Measurements from ENCODE around the gene CYP11A1.
A peak's percentile ranks its signal among the peaks of the same experiment; 100 is the strongest.
"Not testable (repeated sequence)": the region's sequence is repeated elsewhere in the genome, so short reads cannot be mapped to it uniquely, and the experiment has no call there.

The CYP11A1 gene

DNA sequence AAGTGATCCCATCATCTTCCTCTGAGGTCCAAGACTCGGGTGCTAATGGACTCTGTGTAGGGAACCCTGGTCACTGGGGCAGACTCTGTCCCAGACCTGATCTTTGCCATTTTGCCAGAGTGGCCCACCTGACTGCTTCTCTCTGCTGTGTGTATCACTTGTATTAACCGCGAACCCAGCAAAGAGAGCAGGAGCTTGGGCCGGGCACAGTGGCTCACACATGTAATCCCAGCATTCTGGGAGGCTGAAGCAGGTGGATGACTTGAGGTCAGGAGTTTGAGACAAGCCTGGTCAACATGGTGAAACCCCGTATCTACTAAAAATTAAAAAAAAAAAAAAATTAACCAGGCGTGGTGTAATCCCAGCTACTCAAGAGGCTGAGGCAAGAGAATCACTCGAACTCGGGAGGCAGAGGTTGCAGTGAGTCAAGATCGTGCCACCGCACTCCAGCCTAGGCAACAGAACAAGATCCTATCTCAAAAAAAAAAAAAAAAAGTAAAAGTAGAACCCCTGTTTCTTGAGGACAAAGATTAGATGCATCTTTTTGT, 32.9 kb upstream of the CYP11A1 start:
- no peak for DNase-seq

DNA sequence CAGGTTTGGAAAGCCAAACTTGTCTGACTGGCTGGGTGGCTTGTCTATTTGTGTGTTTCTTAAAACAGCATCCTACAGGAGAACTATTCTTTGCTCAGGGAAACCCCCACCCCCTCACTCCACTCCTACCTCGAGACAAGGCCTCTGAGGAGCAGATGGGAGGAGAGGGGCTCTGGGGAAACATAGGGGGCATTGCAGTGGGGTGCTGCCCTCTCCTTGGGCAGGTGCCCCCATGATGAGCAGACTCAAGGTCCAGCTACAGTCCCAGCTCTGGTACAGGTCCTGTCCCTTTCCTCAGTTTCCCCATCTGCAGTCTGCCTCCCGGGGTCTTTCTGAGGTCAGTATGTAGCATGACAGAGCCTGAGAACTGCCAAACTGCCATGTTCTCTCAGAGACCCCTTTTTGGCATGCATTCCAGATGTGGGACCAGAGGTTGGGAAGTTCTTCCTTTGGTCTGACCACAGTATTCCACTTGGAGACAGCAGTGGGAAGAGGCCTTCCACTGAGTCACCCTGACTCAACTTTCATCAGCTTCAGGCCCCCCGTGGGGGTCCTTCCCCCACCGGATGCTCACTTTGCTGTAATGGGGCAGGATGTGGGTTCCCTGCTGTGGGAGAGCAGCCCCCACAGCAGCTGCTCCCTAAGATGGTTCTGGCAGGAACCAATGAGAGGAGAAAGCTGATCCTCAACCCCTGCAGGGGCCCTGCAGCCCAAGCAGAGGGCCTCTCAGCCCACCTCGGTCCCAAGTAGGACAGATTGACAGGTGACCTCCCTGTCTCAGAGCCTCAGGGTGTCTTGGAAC, 32.3 kb upstream of the CYP11A1 start:
- peak; percentile 91 for DNase-seq

DNA sequence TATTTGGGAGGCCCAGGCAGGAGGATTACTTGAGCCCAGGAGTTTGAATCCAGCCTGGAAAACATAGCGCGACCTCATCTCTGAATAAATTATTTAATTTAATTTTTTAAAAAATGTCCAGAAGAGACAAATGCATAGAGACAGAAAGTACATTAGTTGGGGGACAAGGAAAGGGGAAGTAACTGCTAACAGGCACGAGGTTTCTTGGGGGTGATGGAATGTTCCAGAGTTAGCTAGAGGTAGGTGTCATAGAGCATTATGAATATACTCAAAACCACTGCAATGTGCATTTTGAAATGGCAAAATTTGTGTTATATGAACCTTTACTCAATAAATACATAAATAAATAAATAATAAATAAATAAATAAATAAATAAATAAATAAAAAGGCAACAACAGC, 31.7 kb upstream of the CYP11A1 start:
- DNase-seq: no peak

DNA sequence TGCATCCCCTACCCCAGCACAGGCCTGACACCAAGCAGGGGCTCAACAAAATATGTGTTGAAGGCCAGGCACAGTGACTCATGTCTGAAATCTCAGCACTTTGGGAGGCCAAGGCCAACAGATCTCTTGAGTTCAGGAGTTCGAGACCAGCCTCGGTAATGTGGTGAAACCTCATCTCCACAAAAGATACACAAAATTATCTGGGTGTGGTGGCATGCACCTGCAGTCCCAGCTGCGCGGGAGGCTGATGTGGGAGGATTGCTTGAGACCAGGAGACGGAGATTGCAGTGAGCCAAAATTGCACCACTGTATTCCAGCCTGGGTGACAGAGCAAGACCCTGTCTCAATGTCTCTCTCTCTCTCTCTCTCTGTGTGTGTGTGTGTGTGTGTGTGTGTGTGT, 30.7 kb upstream of the CYP11A1 start:
- DNase-seq: no peak

DNA sequence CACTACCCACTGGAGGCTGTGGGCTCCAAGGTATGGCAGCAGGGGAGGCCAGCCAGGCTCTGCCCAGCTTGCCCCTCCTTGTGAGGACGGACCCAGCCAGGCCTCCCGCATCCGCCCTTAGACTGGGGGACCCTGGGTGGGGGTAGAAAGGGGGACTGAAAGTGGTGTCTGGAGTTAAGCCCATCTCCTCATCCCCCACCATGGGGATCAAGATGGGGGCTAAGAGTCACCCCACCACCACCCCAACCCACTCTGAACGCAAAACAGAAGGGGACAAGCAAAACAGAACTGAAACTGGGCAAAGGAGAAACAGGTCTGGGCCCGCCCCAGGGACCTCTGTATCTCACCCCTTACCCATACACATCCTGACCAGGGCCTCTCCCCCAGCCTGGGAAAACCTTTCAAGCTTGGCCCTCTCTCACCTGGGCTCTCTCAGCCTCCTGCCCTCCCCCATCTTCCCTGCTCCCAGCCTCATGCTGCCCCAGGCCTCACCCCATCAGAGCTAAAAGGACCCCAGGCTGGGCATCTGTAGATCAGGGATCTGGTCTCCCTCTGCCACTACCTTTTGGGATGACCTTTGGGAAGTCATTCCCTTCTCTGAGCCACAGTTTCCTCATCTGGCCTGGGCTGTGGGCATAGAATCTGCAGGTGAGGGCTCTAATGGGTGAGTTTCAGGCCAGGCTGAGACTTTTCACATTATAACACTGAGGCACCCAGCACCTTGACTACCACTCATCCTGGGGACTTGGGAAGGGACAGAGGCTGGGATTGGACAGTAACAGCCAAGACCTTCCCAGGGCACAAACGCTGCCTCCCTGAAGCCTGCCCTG, 30.0 kb upstream of the CYP11A1 start:
- DNase-seq: no peak

DNA sequence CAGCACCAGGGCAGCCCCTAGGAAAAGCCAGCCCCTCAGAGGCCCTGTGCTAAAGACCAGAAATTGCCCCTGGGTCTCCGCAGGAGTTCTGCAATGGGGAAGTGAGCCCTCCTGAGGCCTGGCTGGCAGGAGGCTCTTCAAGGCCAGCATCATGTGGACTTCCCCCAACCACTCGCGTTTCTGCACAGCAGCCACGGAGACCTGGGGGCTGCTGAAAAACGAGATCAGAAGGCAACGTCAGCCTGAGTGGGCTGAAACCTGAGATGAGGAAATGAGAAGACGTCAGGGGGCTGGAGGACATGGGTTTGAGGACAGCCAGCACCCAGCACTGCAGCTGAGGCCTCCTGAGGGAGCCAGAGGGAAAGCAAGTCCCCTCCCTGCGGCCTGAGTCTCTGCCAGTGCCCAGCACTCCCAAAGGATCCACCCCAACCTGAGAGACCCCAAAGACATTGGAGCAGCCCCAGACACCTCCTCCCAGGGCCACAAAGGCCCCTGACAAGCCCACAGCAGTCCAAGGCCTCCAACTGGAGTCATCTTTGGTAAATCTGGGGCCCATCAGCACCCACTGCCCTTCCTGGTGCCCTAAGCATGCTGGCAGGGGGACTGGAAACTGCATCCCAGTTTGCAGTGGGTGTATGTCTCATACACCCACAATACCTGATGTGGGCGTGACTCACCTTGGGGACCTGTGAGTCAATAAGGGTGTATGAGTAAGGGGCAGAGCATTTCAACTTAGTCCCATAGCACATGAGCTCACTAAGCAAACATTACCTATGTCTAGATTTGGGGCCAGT, 29.2 kb upstream of the CYP11A1 start:
- peak; percentile 77 for DNase-seq

DNA sequence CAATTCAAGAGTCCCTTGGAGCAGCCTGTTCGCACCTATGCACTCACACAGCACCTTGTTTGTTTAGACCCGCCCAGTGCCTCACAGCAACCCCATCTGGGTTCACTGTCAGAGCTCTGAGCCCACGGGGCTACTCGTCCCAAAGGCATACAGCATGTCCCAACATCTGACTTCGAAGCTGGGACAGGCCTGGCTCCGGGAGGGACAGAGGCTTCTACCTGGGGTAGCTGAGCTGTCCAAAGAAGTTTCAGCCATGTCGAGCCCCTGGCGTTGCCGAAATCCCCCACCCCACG, 28.6 kb upstream of the CYP11A1 start:
- DNase-seq: no peak

DNA sequence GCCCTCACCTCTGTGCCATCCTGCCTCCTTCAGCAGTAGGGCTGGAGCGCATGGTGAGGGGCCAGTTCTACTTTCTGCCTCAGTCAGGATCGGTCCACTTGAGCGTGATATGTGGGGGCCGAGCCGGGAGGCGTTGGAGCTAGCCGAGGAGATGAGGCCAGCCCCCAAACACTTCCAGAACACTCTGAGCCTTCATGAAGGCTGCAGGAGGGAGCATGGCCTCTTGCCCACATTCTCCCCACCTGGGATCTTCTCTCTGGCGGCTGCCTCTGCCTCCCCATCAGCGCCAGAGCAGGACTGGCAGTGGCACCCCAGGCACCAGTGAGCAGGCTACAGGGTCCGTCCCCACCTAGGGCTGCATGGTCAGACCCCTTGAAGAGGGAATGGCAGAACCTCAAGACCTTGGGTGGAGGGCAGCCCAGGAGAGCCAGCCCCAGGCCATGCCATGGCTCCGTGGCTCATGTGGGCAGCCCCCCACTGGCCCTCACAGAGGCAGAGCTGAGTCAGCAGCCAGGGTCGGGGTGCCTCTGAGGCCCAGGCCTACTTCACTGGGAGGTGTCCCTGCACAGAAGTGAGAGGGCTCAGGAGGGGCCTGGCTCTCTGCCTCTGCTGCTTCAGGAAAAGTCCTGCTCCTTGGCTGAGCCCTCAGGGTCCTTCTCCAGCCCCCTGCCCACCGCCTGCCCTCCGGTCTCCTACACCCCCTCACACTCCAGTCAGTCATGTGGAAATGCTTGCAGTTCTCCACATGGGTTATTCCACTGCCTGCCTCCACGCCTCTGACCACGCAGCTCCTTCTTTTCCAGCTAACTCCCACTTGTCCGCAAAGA, 28.1 kb upstream of the CYP11A1 start:
- no peak for DNase-seq

DNA sequence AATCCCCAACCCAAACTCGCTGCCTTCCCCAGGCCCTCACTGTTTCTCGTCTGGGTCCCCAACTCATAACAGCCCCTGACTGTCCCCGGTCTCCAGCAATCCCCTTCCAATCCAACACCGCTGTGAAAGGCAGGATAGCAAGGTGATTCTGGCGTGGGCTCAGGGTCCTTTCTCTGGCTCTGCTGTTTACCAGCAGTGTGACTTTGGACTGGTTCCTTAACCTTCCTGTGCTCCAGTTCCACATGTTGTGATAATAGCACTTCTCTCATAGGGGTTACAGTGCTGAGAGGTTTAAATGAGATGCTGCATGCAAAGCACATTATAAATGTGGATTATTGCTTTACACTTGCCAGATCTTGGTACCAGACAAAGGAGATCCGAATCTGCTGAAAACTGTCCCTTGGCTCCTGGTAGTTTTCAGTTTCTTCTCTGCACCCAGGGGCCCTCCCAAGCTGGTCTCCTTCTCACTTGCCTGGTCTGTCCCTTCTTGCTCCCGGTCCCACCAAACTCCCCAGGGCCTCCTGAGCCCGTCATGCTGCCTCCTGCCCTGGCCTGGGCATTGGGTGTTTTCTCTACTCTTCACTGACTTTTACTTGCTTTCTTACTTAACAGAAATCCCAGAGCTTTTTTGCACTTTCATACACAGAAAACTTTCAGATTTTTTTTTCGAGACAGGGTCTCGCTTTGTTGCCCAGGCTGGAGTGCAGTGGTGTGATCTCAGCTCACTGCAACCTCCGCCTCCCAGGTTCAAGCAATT, 26.8 kb upstream of the CYP11A1 start:
- no peak for DNase-seq

DNA sequence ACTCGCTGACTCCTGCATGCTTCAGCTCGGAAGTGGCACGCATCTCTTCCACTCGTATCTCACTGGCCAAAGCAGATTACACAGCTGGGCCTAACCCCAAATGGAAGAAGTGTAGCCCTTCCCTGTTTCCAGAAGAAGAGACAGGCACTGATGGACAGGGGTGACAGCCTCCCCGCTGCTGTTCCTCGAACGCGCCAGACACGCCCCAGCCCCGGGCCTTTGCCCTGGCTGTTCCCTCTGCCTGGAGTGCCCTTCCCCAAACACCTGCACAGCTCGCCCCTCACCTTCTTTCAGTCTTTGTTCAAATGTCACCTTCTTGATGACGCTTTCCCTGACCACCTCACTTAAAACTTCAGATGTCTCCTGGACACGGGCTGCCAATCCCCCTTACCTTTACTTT, 26.0 kb upstream of the CYP11A1 start:
- DNase-seq: no peak

DNA sequence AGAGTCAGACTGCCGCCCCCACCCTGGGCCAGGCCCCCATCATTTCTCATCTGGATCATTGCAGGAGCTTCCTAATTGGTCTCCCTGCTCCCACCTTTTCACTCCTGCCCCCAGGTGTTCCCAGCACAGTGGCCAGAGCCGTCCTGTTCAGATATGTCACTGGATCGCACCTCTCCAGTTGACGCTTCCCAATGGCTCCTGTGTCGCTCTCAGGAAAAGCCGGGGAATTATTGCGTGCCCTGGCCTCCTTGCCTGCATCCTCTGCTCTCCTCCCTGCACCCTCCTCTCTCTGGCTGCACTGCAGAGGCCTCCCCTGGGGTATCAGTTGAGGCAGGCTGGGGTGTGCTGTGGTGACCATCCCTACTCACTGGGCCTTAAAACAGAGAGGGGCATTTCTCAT, 25.5 kb upstream of the CYP11A1 start:
- DNase-seq: no peak

DNA sequence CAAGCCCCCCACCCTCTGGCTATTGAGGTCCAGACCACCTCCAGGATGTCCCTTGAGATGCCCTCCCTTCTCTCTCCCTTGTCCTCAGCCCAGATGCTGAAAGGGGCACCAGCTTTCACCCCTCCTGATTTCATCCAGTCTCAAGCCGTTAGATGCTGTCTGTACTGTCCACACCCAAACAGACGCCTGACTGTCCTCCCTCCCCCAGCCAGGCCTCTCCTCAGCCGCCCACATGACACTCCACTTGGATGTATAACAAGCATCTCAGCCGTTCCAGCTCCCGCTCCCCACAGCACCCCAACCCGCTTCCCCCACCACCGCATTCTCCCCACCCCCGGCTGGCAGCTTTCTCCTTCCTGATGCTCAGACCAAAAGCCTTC, 25.0 kb upstream of the CYP11A1 start:
- peak; percentile 78 for DNase-seq

DNA sequence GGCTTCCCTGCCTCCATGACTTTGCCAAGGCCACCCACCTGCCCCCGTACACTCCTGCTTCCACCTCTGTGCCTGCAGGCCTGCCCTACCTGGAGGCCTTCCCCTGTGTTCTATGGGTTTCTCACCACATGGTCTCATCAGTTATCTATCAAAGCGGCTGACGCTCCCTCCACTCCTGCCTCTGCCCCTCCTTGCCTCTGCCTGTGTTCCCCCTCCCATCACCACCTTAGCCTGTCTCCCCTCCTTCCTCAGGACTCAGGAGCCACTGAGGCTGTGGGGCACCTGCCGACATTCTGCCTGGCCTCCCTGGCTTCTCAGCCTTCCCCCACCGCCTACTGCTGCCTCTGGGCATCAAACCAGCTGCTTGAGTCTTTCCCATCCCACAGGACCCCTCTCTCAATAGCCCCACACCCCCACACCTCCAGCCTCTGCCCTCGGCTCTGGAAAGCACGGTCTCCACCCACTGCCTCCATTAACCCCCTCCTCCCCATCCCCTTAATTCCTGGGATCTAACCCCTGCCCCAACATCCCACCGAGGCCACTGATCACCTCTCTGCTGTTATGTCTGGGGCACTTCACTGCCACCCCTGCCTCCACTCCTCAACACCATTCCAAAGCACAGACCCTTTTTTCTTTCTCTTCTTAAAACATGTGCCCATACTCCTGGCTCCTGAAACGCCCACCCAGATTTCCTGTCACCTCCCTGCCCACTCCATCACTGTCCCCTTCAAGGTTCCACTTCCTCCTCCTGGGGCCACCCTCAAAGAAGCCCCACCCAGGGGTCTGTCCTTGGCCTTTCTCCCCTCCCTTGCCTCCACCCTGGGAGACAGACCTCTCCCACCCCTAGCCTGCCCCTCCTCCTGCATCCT, 24.4 kb upstream of the CYP11A1 start:
- DNase-seq: no peak

DNA sequence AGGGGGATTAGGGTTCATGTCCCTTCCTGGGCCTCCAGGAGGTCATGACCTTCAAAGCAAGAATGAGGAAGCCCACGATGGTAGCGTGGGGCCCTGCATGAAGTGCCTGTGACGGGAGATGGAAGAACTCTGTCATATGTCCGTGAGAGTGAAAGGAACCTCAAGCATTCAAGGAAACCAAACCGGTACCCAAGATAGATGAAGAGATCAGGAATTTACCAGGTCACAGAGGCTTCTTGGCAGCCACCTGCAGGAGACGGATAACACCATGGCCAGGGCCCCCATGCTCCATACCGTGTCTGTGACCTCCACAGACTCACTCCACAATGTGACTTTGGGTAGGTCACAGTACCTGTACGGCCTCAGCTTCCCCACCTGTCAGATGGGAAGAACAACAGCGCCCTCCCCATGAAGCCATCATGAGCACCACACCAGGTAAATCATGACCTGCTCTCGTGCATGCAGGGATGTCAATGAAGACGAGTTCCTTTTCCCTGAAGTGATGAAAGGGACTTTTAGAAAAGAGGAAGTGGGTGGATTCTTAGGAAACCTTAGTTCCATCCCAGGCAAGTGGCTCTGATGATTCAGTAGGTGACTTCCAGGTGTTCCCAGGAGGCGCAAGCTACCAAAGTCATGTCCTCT, 23.3 kb upstream of the CYP11A1 start:
- no peak for DNase-seq

DNA sequence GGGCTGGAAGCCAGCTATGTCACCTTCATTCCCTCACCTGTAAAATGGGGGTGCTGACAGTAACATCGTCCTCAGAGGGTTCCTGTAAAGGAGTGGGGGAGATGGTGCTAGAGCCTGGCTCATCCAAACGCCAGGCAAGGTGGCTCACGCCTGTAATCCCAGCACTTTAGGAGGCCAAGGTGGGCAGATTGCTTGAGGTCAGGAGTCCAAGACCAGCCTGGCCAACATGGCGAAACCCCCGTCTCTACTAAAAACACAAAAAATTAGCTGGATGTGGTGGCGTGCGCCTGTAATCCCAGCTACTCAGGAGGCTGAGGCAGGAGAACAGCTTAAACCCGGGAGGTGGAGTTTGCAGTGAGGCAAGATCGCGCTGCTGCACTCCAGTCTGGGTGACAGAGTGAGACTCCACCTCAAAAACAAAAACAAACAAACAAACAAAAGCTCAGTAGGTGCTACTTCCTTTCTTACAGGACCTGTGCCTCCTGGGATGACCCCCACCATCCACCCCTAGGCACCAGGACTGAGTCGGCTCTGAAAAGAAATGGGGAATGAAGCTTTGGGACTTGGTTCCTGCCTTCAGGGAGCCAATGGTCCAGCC, 22.7 kb upstream of the CYP11A1 start:
- DNase-seq: not testable (repeated sequence)

DNA sequence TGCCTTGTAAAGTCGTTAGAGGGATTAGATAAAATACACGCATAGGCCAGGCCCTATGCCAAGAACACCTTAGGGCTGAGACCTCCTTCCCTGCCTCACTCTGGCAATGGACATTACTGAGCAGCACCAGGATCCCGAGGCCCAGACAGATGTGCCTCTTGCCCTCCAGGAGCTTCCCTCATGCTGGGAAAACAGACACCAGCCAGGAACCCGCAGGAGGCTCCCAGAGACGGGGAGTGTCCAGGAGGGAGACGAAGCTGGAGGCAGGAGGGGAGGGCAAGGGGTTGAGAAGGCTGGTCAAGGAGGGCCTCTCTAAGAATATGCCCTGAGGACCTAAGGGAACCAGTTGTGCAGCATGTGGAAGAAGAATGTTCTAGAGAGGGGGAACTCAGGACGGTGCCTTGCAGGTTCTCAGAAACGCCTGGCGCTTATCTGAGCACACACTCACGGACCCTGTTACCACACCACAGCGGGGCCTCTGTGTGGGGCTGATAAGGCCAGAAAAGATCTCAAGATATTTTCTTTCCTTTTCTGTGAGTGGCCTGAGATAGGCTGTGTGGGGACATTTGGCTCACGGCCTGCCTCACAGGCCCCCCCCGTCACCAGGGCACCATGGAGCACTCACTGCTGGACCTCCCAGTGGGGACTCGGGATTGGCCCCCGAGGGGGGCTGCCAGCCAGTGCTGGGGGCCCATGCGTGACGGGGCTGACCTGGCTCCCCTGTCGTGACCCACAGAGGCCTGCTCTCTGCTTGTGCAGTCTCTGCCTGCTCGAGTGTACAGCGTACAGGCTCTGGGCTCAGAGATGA, 22.0 kb upstream of the CYP11A1 start:
- DNase-seq: no peak

DNA sequence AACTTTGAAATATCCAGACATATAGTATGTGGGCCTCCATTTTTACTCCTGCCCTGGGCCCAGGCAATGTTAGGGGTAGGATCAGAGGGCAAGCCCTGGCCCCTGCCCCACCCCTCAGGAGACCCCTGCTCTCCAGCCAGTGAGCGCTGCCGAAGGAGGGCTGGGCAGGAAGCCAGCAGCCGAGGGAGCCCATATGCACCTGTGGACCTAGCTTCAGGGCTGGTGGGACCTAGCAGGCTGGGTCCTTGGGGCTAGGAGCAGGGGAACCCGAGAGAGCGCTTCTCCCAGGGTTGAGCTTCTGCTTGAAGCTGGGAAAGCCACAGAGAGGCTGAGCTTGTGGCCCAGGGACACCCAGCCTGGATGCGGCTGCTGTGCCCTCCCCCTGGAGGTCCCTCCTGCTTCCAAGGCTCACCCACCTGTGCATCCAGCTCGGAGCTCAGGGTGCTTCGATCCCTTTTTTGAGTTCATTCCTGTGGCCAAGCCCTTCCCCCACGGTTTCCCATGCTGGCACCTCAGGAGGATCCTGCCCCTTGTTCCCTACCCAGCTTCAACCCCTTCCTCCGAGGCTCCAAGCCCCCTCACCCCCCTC, 21.0 kb upstream of the CYP11A1 start:
- no peak for DNase-seq
